AG04450 (cell line): Measurements from ENCODE around the gene CCDC117. TPM values are rescaled to one million over a fixed set of nuclear protein-coding genes. Genes with fewer than 3 reads are reported as not detected.
A peak's percentile ranks its signal among the peaks of the same experiment; 100 is the strongest.
"Not testable (repeated sequence)": the region's sequence is repeated elsewhere in the genome, so short reads cannot be mapped to it uniquely, and the experiment has no call there.

Source experiments
- CTCF ChIA-PET: fragments of 300-600, 350-600 bp; formaldehyde crosslinking; extraction: SDS; loops from one replicate; lab custom pipeline; 2022; ENCODE audit warnings: antibody characterized with exemption, inconsistent platforms; lab: Charles Lee
- POLR2A ChIA-PET: fragments of 350-600 bp; formaldehyde crosslinking; extraction: SDS; loops from one replicate; lab custom pipeline; 2021; ENCODE audit warnings: antibody characterized with exemption, inconsistent platforms; lab: Yijun Ruan, JAX
- DNase-seq: peaks from one replicate; pipeline ENCODE4 v3.0.0-alpha.2; 2011; ENCODE audit warnings: low read depth, low spot score
- H3K27ac ChIP-seq: one replicate; pipeline ENCODE4 v1.5.1; 2012; ENCODE audit warnings: low read depth, low read length, control low read depth
- H3K27me3 ChIP-seq: one replicate; pipeline ENCODE4 v1.6.0; 2012; ENCODE audit warnings: low read length; ENCODE audit not compliant: control insufficient read depth, insufficient read depth
- H3K4me3 ChIP-seq: 2 replicates; pipeline ENCODE4 v1.5.1; 2011; ENCODE audit warnings: mild to moderate bottlenecking, low read depth, low read length, control low read depth
- H3K9me3 ChIP-seq: 2 replicates; pipeline ENCODE4 v1.5.1; 2012; ENCODE audit warnings: low read length; ENCODE audit not compliant: control insufficient read depth, insufficient read depth
- CTCF ChIP-seq: IDR thresholded peaks from 2 replicates; pipeline ENCODE4 v1.5.1; 2011; ENCODE audit warnings: low read depth, low read length, control low read depth, inconsistent platforms
- polyA plus RNA-seq: library from polyadenylated mRNA; depleted of rRNA; stranded (reverse); fragments of >200 nt; gene quantifications from 2 replicates; pipeline ENCODE4 v1.2.3, GENCODE V29; 2011

CCDC117 gene
- polyA plus RNA-seq, 1 experiment: 24.4 TPM

- H3K27me3 ChIP-seq: no peaks in the 10 kb centered on the region
- ChIA-PET CTCF (interaction anchor here (0.6 to 1.3 kb wide), 2 partner anchors 26 to 341 kb away, joined by 3 read pairs; no protein-coding TSS in a partner anchor), POLR2A (interaction anchor here (0.7 kb wide), 1 partner anchor 14 kb away, joined by 3 read pairs; no protein-coding TSS in a partner anchor)
- H3K9me3 ChIP-seq: no peaks in the 10 kb centered on the region
- peak within 1 kb of the TSS; percentile 88 for H3K4me3 ChIP-seq
- H3K27ac ChIP-seq: peak within 1 kb of the TSS; percentile 97
- TF ChIP-seq CTCF: peak; percentile 22; the same call in 1 of the 2 replicates
- peak; percentile 95 for DNase-seq
These were observed 30.5 kb upstream of the CCDC117 start, which contains the start of the genes CHEK2 and HSCB for GRCh38 chr22:28741785-28742561. Gene CHEK2, minus strand, starts transcription at chr22:28741820. Its CDS starts 7,099 bp downstream, at chr22:28734721. Gene HSCB, plus strand, starts transcription at chr22:28742039. Its CDS starts 57 bp downstream, at chr22:28742096.

- Histone ChIP-seq H3K27ac (peak overlapping the region; percentile 97), H3K27me3 (no peaks in the 10 kb centered on the region), H3K9me3 (no peaks in the 10 kb centered on the region), H3K4me3 (peak overlapping the region; percentile 88)
- POLR2A ChIA-PET: interaction anchor here (0.7 to 1.2 kb wide), 2 partner anchors 14 to 31 kb away, joined by 3 read pairs; no protein-coding TSS in a partner anchor
- DNase-seq: no peak
- TF ChIP-seq CTCF: no peak
- CTCF ChIA-PET: interaction anchor here (0.6 kb wide), 1 partner anchor 342 kb away, joined by 3 read pairs; no protein-coding TSS in a partner anchor
These were observed 29.9 kb upstream of the CCDC117 start for GRCh38 chr22:28742562-28742962.

GRCh38 chr22:28743852-28744251, 28.6 kb upstream of the CCDC117 start:
- H3K4me3 ChIP-seq: no peak overlapping the region
- no peak for TF ChIP-seq CTCF
- DNase-seq: no peak
- no peaks in the 10 kb centered on the region for H3K9me3 ChIP-seq
- POLR2A ChIA-PET: interaction anchor here (0.6 to 1.2 kb wide), 2 partner anchors 30 to 133 kb away, joined by 3 read pairs; no protein-coding TSS in a partner anchor
- no peaks in the 10 kb centered on the region for H3K27me3 ChIP-seq
- CTCF ChIA-PET: interaction anchor here (0.5 to 0.8 kb wide), 2 partner anchors 13 to 28 kb away, joined by 3 read pairs; no protein-coding TSS in a partner anchor
- H3K27ac ChIP-seq: no peak overlapping the region

GRCh38 chr22:28750471-28750881, 22.0 kb upstream of the CCDC117 start:
- ChIA-PET CTCF (interaction anchor here (0.6 to 1.5 kb wide), 3 partner anchors 79 to 309 kb away, joined by 3 to 5 read pairs (median 4); no protein-coding TSS in a partner anchor), POLR2A (interaction anchor here (0.5 to 1.0 kb wide), 4 partner anchors 22 to 50 kb away, joined by 3 to 6 read pairs (median 4); partner anchors contain the start of gene XBP1)
- H3K9me3 ChIP-seq: no peaks in the 10 kb centered on the region; the same call in 1 of the 2 replicates
- H3K27ac ChIP-seq: peak overlapping the region; percentile 47
- no peak overlapping the region for H3K4me3 ChIP-seq
- H3K27me3 ChIP-seq: no peaks in the 10 kb centered on the region
- TF ChIP-seq CTCF: no peak
- peak; percentile 55 for DNase-seq

- POLR2A ChIA-PET, CTCF ChIA-PET: not testable (repeated sequence)
These were observed 18.0 kb upstream of the CCDC117 start for GRCh38 chr22:28754512-28754911.

More at GRCh38 chr22:28754512-28754911, 18.0 kb upstream of the CCDC117 start:
- H3K9me3 ChIP-seq, H3K27me3 ChIP-seq, DNase-seq, H3K27ac ChIP-seq, H3K4me3 ChIP-seq: not testable (repeated sequence)
